ENCODE measurements around the gene SIN3B. TPM values are rescaled to one million over a fixed set of nuclear protein-coding genes. Genes with fewer than 3 reads are reported as not detected.

SIN3B gene
- total and polyA plus RNA-seq, 9 of the 15 experiments (the other 6 are each of a cell fraction or from before 2014, with no cell fraction given) = 0.51 to 34.2 (median 14.3) TPM

- TF ChIP-seq ETS1 (conservative IDR thresholded peaks at IDR 0.05; ENCODE audit: control insufficient read depth, low read depth, low read length) (no peak), OTX1 (CRISPR knock-in tag; IDR thresholded peaks at IDR 0.05) (0 out of 2 replicates have a peak, but pooled peaks have one; percentile 24), CBX8 (IDR thresholded peaks at IDR 0.05; ENCODE audit: borderline replicate concordance, extremely low read depth, low read depth, low read length, poor library complexity, severe bottlenecking) (no peak), CBX1 (IDR thresholded peaks at IDR 0.05; ENCODE audit: low read depth) (no peak), FOSL1 (tag; conservative IDR thresholded peaks at IDR 0.05) (no peak), FOXJ3 (CRISPR knock-in tag; IDR thresholded peaks at IDR 0.05) (no peak), ZHX1 (conservative IDR thresholded peaks at IDR 0.05; ENCODE audit: low read length) (no peak), ARID3A (IDR thresholded peaks at IDR 0.05; ENCODE audit: borderline replicate concordance, low read depth, low read length) (no peak), MXI1 (IDR thresholded peaks at IDR 0.05; ENCODE audit: low read depth, low read length) (no peak), EP400 (IDR thresholded peaks at IDR 0.05) (no peak), ZBTB26 (CRISPR knock-in tag; IDR thresholded peaks at IDR 0.05) (0 out of 2 replicates have a peak, but pooled peaks have one; percentile 32), POLR2G (IDR thresholded peaks at IDR 0.05; ENCODE audit: low read depth, low read length) (no peak), CGGBP1 (CRISPR knock-in tag; IDR thresholded peaks at IDR 0.05) (no peak), NUFIP1 (IDR thresholded peaks at IDR 0.05; ENCODE audit: partially characterized antibody) (no peak), HSF4 (CRISPR knock-in tag; IDR thresholded peaks at IDR 0.05; ENCODE audit: borderline replicate concordance) (no peak), MLX (CRISPR knock-in tag; conservative IDR thresholded peaks at IDR 0.05) (no peak), ELK1 (CRISPR knock-in tag; IDR thresholded peaks at IDR 0.05) (no peak)
Measured at GRCh38 chr19:16874250-16874977, 45.2 kb downstream of the SIN3B start (continued).
